Measurements from ENCODE around the gene UMODL1.
"Not testable (repeated sequence)": the region's sequence is repeated elsewhere in the genome, so short reads cannot be mapped to it uniquely, and the experiment has no call there.

Gene UMODL1

GRCh38 chr21:42073145-42074099, 2.3 kb downstream of the UMODL1 start (continued):
- TF ChIP-seq, protein P1, sequence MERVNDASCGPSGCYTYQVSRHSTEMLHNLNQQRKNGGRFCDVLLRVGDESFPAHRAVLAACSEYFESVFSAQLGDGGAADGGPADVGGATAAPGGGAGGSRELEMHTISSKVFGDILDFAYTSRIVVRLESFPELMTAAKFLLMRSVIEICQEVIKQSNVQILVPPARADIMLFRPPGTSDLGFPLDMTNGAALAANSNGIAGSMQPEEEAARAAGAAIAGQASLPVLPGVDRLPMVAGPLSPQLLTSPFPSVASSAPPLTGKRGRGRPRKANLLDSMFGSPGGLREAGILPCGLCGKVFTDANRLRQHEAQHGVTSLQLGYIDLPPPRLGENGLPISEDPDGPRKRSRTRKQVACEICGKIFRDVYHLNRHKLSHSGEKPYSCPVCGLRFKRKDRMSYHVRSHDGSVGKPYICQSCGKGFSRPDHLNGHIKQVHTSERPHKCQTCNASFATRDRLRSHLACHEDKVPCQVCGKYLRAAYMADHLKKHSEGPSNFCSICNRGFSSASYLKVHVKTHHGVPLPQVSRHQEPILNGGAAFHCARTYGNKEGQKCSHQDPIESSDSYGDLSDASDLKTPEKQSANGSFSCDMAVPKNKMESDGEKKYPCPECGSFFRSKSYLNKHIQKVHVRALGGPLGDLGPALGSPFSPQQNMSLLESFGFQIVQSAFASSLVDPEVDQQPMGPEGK (CRISPR knock-in tag; IDR thresholded peaks at IDR 0.05; ENCODE audit: borderline replicate concordance) = no peak
- TF ChIP-seq BACH2 (CRISPR knock-in tag; IDR thresholded peaks at IDR 0.05; ENCODE audit: borderline replicate concordance) = no peak
- TF ChIP-seq, protein P2, sequence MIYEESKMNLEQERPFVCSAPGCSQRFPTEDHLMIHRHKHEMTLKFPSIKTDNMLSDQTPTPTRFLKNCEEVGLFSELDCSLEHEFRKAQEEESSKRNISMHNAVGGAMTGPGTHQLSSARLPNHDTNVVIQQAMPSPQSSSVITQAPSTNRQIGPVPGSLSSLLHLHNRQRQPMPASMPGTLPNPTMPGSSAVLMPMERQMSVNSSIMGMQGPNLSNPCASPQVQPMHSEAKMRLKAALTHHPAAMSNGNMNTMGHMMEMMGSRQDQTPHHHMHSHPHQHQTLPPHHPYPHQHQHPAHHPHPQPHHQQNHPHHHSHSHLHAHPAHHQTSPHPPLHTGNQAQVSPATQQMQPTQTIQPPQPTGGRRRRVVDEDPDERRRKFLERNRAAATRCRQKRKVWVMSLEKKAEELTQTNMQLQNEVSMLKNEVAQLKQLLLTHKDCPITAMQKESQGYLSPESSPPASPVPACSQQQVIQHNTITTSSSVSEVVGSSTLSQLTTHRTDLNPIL (CRISPR knock-in tag; IDR thresholded peaks at IDR 0.05; ENCODE audit: low read depth) = no peak

GRCh38 chr21:42075686-42076471, 4.8 kb downstream of the UMODL1 start:
- TF ChIP-seq BACH2 (CRISPR knock-in tag; IDR thresholded peaks at IDR 0.05; ENCODE audit: borderline replicate concordance) (no peak), RARB (CRISPR knock-in tag; IDR thresholded peaks at IDR 0.05) (no peak), SNAI2 (CRISPR knock-in tag; IDR thresholded peaks at IDR 0.05) (no peak), ZNF565 (CRISPR knock-in tag; conservative IDR thresholded peaks at IDR 0.05; ENCODE audit: low read depth) (no peak), ZNF70 (CRISPR knock-in tag; IDR thresholded peaks at IDR 0.05) (no peak), ZFP3 (CRISPR knock-in tag; IDR thresholded peaks at IDR 0.05) (no peak), GLIS3 (CRISPR knock-in tag; IDR thresholded peaks at IDR 0.05) (no peak)
- TF ChIP-seq, protein P2 (CRISPR knock-in tag; IDR thresholded peaks at IDR 0.05; ENCODE audit: low read depth) = no peak
- ATAC-seq = no peak

GRCh38 chr21:42077685-42078238, 6.6 kb downstream of the UMODL1 start:
- ATAC-seq = not testable (repeated sequence)

- not testable (repeated sequence) for ATAC-seq
Measured at GRCh38 chr21:42078247-42079007, 7.3 kb downstream of the UMODL1 start.

- ATAC-seq = no peak
- TF ChIP-seq ZC3H10 (CRISPR knock-in tag; IDR thresholded peaks at IDR 0.05) = no peak
- no peak for TF ChIP-seq ZFP30 (CRISPR knock-in tag; IDR thresholded peaks at IDR 0.05)
- TF ChIP-seq, protein P1 (CRISPR knock-in tag; IDR thresholded peaks at IDR 0.05; ENCODE audit: borderline replicate concordance) = no peak
- TF ChIP-seq BACH2 (CRISPR knock-in tag; IDR thresholded peaks at IDR 0.05; ENCODE audit: borderline replicate concordance) = no peak
- no peak for TF ChIP-seq ZNF565 (CRISPR knock-in tag; conservative IDR thresholded peaks at IDR 0.05; ENCODE audit: low read depth)
- TF ChIP-seq SNAI2 (CRISPR knock-in tag; IDR thresholded peaks at IDR 0.05) = no peak
- no peak for TF ChIP-seq PPARA (CRISPR knock-in tag; IDR thresholded peaks at IDR 0.05; ENCODE audit: borderline replicate concordance)
- no peak for TF ChIP-seq ZNF70 (CRISPR knock-in tag; IDR thresholded peaks at IDR 0.05)
- no peak for TF ChIP-seq POU6F1 (CRISPR knock-in tag; IDR thresholded peaks at IDR 0.05; ENCODE audit: borderline replicate concordance, low read depth)
- no peak for TF ChIP-seq TCF4 (CRISPR knock-in tag; IDR thresholded peaks at IDR 0.05; ENCODE audit: borderline replicate concordance)
- TF ChIP-seq, protein P3, sequence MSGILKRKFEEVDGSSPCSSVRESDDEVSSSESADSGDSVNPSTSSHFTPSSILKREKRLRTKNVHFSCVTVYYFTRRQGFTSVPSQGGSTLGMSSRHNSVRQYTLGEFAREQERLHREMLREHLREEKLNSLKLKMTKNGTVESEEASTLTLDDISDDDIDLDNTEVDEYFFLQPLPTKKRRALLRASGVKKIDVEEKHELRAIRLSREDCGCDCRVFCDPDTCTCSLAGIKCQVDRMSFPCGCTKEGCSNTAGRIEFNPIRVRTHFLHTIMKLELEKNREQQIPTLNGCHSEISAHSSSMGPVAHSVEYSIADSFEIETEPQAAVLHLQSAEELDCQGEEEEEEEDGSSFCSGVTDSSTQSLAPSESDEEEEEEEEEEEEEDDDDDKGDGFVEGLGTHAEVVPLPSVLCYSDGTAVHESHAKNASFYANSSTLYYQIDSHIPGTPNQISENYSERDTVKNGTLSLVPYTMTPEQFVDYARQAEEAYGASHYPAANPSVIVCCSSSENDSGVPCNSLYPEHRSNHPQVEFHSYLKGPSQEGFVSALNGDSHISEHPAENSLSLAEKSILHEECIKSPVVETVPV (CRISPR knock-in tag; IDR thresholded peaks at IDR 0.05) = no peak
- TF ChIP-seq, protein P2 (CRISPR knock-in tag; IDR thresholded peaks at IDR 0.05; ENCODE audit: low read depth) = no peak
Measured at GRCh38 chr21:42079008-42079938, 8.2 kb downstream of the UMODL1 start.
